Anterior cingulate cortex (tissue), 58 donors: ENCODE data around the gene CCDC169.

Experiments
- DNase-seq, 58 donors: peaks; one replicate each; lab custom pipeline; 2025; lab: John Stamatoyannopoulos, UW

CCDC169 gene

GRCh38 chr13:36251017-36251416 is 46.6 kb downstream of the CCDC169 start:
- DNase-seq: no peak

- DNase-seq: no peak
Observed at GRCh38 chr13:36248700-36249099, 48.9 kb downstream of the CCDC169 start.

- DNase-seq: no peak
Observed at GRCh38 chr13:36244990-36245389, 52.6 kb downstream of the CCDC169 start.

- DNase-seq: no peak
Observed at GRCh38 chr13:36244073-36244472, 53.5 kb downstream of the CCDC169 start.

GRCh38 chr13:36242761-36243160 is 54.9 kb downstream of the CCDC169 start:
- DNase-seq: no peak

- DNase-seq: no peak
Observed at GRCh38 chr13:36231236-36231635, 66.4 kb downstream of the CCDC169 start.

GRCh38 chr13:36224730-36225129 is 72.9 kb downstream of the CCDC169 start:
- DNase-seq: no peak

- no peak for DNase-seq
Observed at GRCh38 chr13:36219883-36220282, 77.7 kb downstream of the CCDC169 start.

- no peak for DNase-seq
Observed at GRCh38 chr13:36217456-36217855, 80.2 kb downstream of the CCDC169 start.

GRCh38 chr13:36214163-36214921 is 83.3 kb downstream of the CCDC169 start, which contains the start of gene SOHLH2:
SOHLH2 (minus strand) TSS chr13:36214556; CDS start chr13:36214526, 30 bp downstream.
- no peak for DNase-seq

GRCh38 chr13:36212789-36213188 is 84.8 kb downstream of the CCDC169 start:
- DNase-seq: no peak

- DNase-seq: no peak
Observed at GRCh38 chr13:36211567-36211966, 86.0 kb downstream of the CCDC169 start.

GRCh38 chr13:36210738-36211137 is 86.9 kb downstream of the CCDC169 start:
- DNase-seq: no peak

GRCh38 chr13:36207672-36208071 is 89.9 kb downstream of the CCDC169 start:
- DNase-seq: no peak

GRCh38 chr13:36193151-36193855 is 104.3 kb downstream of the CCDC169 start:
- no peak for DNase-seq

GRCh38 chr13:36192166-36192565 is 105.4 kb downstream of the CCDC169 start:
- no peak for DNase-seq

- DNase-seq: no peak
Observed at GRCh38 chr13:36190771-36191170, 106.8 kb downstream of the CCDC169 start.

- no peak for DNase-seq
Observed at GRCh38 chr13:36188441-36188840, 109.2 kb downstream of the CCDC169 start.

GRCh38 chr13:36183901-36184300 is 113.7 kb downstream of the CCDC169 start:
- DNase-seq: no peak
